Uterus (tissue), 4 donors: ENCODE data around the gene SSC4D. TPM values are rescaled to one million over a fixed set of nuclear protein-coding genes. Genes with fewer than 3 reads are reported as not detected.

Experiments used
- DNase-seq, 2 donors: peaks; one replicate each; pipeline ENCODE4 v3.0.0-alpha.2; 2019 to 2020
- H3K27ac ChIP-seq, 2 donors: fragments of 200-600 bp; sonication (generic); 1 replicate in 1 of 2; 2 replicates in 1 of 2; pipeline ENCODE4 v1.5.1; 2016 to 2018
- H3K27me3 ChIP-seq, 2 donors: fragments of 200-600 bp; sonication (generic); one replicate each; pipeline ENCODE4 v1.5.1; 2018 to 2019; ENCODE audit warnings: control low read depth in 1 of 2
- H3K36me3 ChIP-seq, 2 donors: fragments of 200-600 bp; sonication (generic); one replicate each; pipeline ENCODE4 v1.5.1; 2019; ENCODE audit warnings: control low read depth in 1 of 2
- H3K4me1 ChIP-seq, 2 donors: fragments of 200-600 bp; sonication (generic); one replicate each; pipeline ENCODE4 v1.5.1; 2018 to 2019; ENCODE audit warnings: control low read depth in 1 of 2
- H3K4me3 ChIP-seq, 2 donors: fragments of 200-600 bp; sonication (generic); 1 replicate in 1 of 2; 2 replicates in 1 of 2; pipeline ENCODE4 v1.5.1; 2018 to 2019; ENCODE audit warnings: mild to moderate bottlenecking in 1 of 2
- H3K9me3 ChIP-seq, 2 donors: fragments of 200-600 bp; sonication (generic); one replicate each; pipeline ENCODE4 v1.5.1; 2019; ENCODE audit warnings: control low read depth in 1 of 2
- POLR2A ChIP-seq, 2 donors: fragments of 450-650 bp; IDR thresholded peaks; one replicate each; pipeline ENCODE4 v1.6.1; 2016; ENCODE audit warnings: antibody characterized with exemption in 2 of 2, mild to moderate bottlenecking in 1 of 2, moderate library complexity in 1 of 2
- intact Hi-C: fragments of 100-400 bp; cut with DNase I; formaldehyde crosslinking; loops from one replicate; pipeline ENCODE4 v1.15.1; 2023; ENCODE audit warnings: low total_unique reads
- total RNA-seq, 4 donors: library from RNA; depleted of rRNA in 3 of 4; stranded (reverse); fragments of >200 nt in 3 of 4; gene quantifications; one replicate each; pipeline versions ENCODE4 v1.1.0 to v1.2.4, GENCODE V29; 2014 to 2023
- TF ChIP-seq, protein P1 (sequence below), 4 experiments: fragments of 200-600 bp in 2 of 4; fragments of 450-650 bp in 2 of 4; sonication (generic) in 2 of 4; IDR thresholded peaks; one replicate each; pipeline ENCODE4 v1.5.1; 2016 to 2019; ENCODE audit warnings: antibody characterized with exemption in 4 of 4, mild to moderate bottlenecking in 2 of 4, moderate library complexity in 1 of 4
- donor health status: DM: yes; HTN: yes; CAD: no.

The SSC4D gene
- total RNA-seq, 4 donors from 2014 or later, result 0.37 to 1.0 TPM; not detected in 2

DNA sequence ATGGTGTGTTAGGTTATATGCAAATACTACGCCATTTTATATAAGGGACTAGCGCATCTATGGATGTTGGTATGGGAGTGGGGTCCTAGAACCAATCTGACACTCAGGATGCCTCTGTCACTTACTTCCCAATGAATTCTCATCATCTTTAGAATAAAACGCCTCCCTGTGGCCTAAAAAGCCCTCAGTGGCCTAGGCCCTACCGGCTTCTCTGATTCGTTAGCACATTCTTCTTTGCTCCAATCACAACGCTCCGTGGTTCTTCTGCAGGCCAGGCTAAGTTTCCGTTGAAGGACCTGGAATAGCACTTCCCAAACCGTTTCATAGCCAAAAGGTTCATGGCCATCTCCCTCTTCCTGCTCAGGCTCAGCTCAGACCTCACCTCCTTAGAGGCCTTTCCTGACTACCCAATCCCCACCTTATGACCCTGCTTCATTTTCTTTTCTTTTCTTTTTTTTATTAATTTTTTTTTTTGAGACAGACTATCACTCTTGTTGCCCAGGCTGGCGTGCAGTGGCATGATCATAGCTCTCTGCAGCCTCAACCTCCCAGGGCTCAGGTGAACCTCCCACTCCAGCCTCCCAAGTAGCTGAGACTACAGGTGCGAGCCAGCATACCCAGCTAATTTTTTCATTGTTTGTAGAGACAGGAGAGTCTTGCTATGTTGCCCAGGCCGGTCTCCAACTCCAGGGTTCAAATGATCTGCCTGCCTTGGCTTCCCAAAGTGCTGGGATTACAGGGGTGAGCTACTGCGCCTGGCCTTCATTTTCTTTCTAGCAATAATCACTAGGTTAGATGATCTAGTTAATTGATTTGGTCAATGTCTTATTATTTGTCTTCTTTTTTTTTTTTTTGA, 26.2 kb downstream of the SSC4D start:
- H3K4me3 ChIP-seq, result no peak overlapping the region
- H3K9me3 ChIP-seq, result no peaks in the 10 kb centered on the region
- no peaks in the 10 kb centered on the region for H3K36me3 ChIP-seq
- no peaks in the 10 kb centered on the region for H3K27me3 ChIP-seq
- intact Hi-C loops, result no loop called here
- TF ChIP-seq POLR2A (IDR thresholded peaks at IDR 0.05), result no peak
- TF ChIP-seq, protein P1, sequence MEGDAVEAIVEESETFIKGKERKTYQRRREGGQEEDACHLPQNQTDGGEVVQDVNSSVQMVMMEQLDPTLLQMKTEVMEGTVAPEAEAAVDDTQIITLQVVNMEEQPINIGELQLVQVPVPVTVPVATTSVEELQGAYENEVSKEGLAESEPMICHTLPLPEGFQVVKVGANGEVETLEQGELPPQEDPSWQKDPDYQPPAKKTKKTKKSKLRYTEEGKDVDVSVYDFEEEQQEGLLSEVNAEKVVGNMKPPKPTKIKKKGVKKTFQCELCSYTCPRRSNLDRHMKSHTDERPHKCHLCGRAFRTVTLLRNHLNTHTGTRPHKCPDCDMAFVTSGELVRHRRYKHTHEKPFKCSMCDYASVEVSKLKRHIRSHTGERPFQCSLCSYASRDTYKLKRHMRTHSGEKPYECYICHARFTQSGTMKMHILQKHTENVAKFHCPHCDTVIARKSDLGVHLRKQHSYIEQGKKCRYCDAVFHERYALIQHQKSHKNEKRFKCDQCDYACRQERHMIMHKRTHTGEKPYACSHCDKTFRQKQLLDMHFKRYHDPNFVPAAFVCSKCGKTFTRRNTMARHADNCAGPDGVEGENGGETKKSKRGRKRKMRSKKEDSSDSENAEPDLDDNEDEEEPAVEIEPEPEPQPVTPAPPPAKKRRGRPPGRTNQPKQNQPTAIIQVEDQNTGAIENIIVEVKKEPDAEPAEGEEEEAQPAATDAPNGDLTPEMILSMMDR (IDR thresholded peaks at IDR 0.05), result no peak
- no peak for DNase-seq
- no peaks in the 10 kb centered on the region for H3K4me1 ChIP-seq
- no peak overlapping the region for H3K27ac ChIP-seq

DNA sequence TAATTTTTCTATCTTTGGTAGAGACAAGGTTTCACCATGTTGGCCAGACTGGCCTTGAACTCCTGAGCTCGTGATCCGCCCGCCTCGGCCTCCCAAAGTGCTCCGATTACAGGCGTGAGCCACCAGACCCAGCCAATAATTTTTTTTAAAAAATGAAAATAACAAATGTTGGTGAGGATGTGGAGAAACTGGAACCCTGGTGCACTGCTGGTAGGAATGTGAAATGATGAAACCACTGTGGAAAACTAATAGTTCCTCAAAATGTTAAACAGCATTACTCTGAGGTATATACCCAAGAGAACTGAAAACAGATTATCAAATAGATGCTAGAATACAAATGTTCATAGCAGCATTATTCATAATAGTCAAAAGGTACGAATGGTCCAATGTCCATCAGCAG, 27.7 kb downstream of the SSC4D start:
- no peak for DNase-seq
- H3K4me1 ChIP-seq, result no peaks in the 10 kb centered on the region
- no peak overlapping the region for H3K27ac ChIP-seq
- no peaks in the 10 kb centered on the region for H3K27me3 ChIP-seq
- H3K36me3 ChIP-seq, result no peaks in the 10 kb centered on the region
- intact Hi-C loops, result no loop called here
- H3K9me3 ChIP-seq, result no peaks in the 10 kb centered on the region
- H3K4me3 ChIP-seq, result no peak overlapping the region
- no peak for TF ChIP-seq POLR2A (IDR thresholded peaks at IDR 0.05)
- TF ChIP-seq, protein P1 (IDR thresholded peaks at IDR 0.05), result no peak

DNA sequence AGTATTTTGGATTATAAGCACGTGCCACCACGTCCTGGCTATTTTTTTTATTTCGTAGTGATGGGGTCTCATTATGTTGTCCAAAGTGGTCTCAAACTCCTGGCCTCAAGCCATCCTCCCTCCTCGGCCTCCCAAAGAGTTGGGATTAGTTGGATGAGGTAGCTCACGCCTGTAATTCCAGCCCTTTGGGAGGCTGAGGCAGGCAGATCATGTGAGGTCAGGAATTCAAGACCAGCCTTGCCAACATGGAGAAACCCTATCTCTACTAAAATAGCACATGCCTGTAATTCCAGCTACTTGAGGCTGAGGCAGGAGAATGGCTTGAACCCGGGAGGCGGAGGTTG, 28.9 kb downstream of the SSC4D start:
- H3K27ac ChIP-seq, result peak overlapping the region; percentile 87 to 88
- intact Hi-C loops, result no loop called here
- H3K4me3 ChIP-seq, result peak overlapping the region; percentile 27 to 35
- H3K36me3 ChIP-seq, result no peaks in the 10 kb centered on the region
- DNase-seq, result peak in 1 of 2 donors; percentile 47
- no peaks in the 10 kb centered on the region for H3K9me3 ChIP-seq
- no peaks in the 10 kb centered on the region for H3K4me1 ChIP-seq
- TF ChIP-seq, protein P1 (IDR thresholded peaks at IDR 0.05), result no peak
- no peak for TF ChIP-seq POLR2A (IDR thresholded peaks at IDR 0.05)
- no peaks in the 10 kb centered on the region for H3K27me3 ChIP-seq

GRCh38 chr7:76377186-76377918, 32.1 kb downstream of the SSC4D start:
- Histone ChIP-seq H3K4me3 (no peak overlapping the region), H3K9me3 (no peaks in the 10 kb centered on the region), H3K36me3 (no peaks in the 10 kb centered on the region), H3K27ac (no peak overlapping the region), H3K27me3 (no peaks in the 10 kb centered on the region), H3K4me1 (no peaks in the 10 kb centered on the region)
- DNase-seq, result no peak
- intact Hi-C loops, result no loop called here
- TF ChIP-seq, protein P1 (IDR thresholded peaks at IDR 0.05), result no peak
- TF ChIP-seq POLR2A (IDR thresholded peaks at IDR 0.05), result no peak

GRCh38 chr7:76375251-76375650, 34.2 kb downstream of the SSC4D start:
- TF ChIP-seq, protein P1 (IDR thresholded peaks at IDR 0.05), result no peak
- no peak for TF ChIP-seq POLR2A (IDR thresholded peaks at IDR 0.05)
- H3K4me1 ChIP-seq, result no peaks in the 10 kb centered on the region
- H3K9me3 ChIP-seq, result no peaks in the 10 kb centered on the region
- no peak overlapping the region for H3K4me3 ChIP-seq
- no peaks in the 10 kb centered on the region for H3K36me3 ChIP-seq
- no peak for DNase-seq
- no peak overlapping the region for H3K27ac ChIP-seq
- intact Hi-C loops, result no loop called here
- no peaks in the 10 kb centered on the region for H3K27me3 ChIP-seq
